GM12891 (cell line): ENCODE measurements around the gene SPON1.

Experiments
- POLR2A ChIP-seq: IDR thresholded peaks from 2 replicates; pipeline ENCODE4 v1.6.1; 2011; ENCODE audit warnings: low read depth, low read length, control low read depth
- POLR2AphosphoS5 ChIP-seq: IDR thresholded peaks from 2 replicates; pipeline ENCODE4 v1.6.1; 2011; ENCODE audit warnings: low read depth, low read length, control low read depth
- TAF1 ChIP-seq: IDR thresholded peaks from 2 replicates; pipeline ENCODE4 v1.6.1; 2011; ENCODE audit warnings: low read depth, low read length, control low read depth

- TF ChIP-seq POLR2A (no peak), POLR2AphosphoS5 (no peak), TAF1 (no peak)
Measured at GRCh38 chr11:14133381-14133780, 170.9 kb downstream of the SPON1 start.
